GM12878 (cell line): ENCODE results near the gene RASL11A. TPM values are rescaled to one million over a fixed set of nuclear protein-coding genes. Genes with fewer than 3 reads are reported as not detected.

Experiments used
- ATAC-seq: fragments of 200-7000 bp; cut with Tn5 transposase; 3 replicates; pipeline ENCODE4 v1.9.1; 2020; ENCODE audit warnings: mild to moderate bottlenecking, moderate library complexity
- BruUV-seq: library from RNA; stranded (reverse); fragments of 400-500 nt; replicated peaks from 2 replicates; lab custom pipeline; 2021; lab: Mats Ljungman, UMichigan
- CTCF ChIA-PET: fragments of 300-600 bp; sonication (Branson Sonifier 250); formaldehyde crosslinking; extraction: SDS; loops from one replicate; lab custom pipeline; 2021; ENCODE audit warnings: inconsistent platforms; lab: Yijun Ruan, JAX
- POLR2A ChIA-PET: fragments of 350-600 bp; formaldehyde crosslinking; extraction: SDS; loops from one replicate; lab custom pipeline; 2021; ENCODE audit warnings: inconsistent platforms; lab: Charles Lee
- RAD21 ChIA-PET: fragments of 300-600 bp; sonication (Branson Sonifier 250); formaldehyde crosslinking; loops from one replicate; lab custom pipeline; 2023; ENCODE audit warnings: antibody characterized with exemption; ENCODE audit not compliant: unreplicated experiment; lab: Charles Lee
- SMC1A ChIA-PET: fragments of 300-600 bp; sonication (Branson Sonifier 250); formaldehyde crosslinking; loops from one replicate; lab custom pipeline; 2023; ENCODE audit not compliant: unreplicated experiment, uncharacterized antibody; lab: Charles Lee
- DNase-seq: peaks from one replicate; pipeline ENCODE4 v3.0.0-alpha.2; 2011; ENCODE audit warnings: low read depth, low spot score
- FAIRE-seq: peaks from 3 replicates; lab custom pipeline; 2011; peaks lifted over from hg19 to GRCh38; lab: Jason Lieb, UNC
- H2AFZ ChIP-seq: 2 replicates; pipeline ENCODE4 v1.6.0; 2011; ENCODE audit warnings: low read depth, low read length, control low read depth; ENCODE audit not compliant: control insufficient read depth
- H3K27ac ChIP-seq: 2 replicates; pipeline ENCODE4 v1.5.1; 2011; ENCODE audit warnings: control low read depth; ENCODE audit not compliant: control insufficient read depth, insufficient read depth
- H3K27me3 ChIP-seq, 2 experiments: replicated peaks in 1 of 2; 2 replicates each; pipeline versions ENCODE4 v1.6.0 to v1.6.1; 2011; ENCODE audit warnings: low read length in 1 of 2; ENCODE audit not compliant: control insufficient read depth in 2 of 2, insufficient read depth in 2 of 2
- H3K36me3 ChIP-seq, 2 experiments: 2 replicates each; pipeline ENCODE4 v1.5.1; 2011; ENCODE audit warnings: low read length in 1 of 2; ENCODE audit not compliant: control insufficient read depth in 2 of 2, insufficient read depth in 2 of 2
- H3K4me1 ChIP-seq: 2 replicates; pipeline ENCODE4 v1.6.1; 2011; ENCODE audit warnings: mild to moderate bottlenecking, low read length, moderate library complexity, mixed read lengths; ENCODE audit not compliant: control insufficient read depth, insufficient read depth
- H3K4me2 ChIP-seq: 2 replicates; pipeline ENCODE4 v1.6.0; 2011; ENCODE audit warnings: control low read depth; ENCODE audit not compliant: control insufficient read depth, insufficient read depth
- H3K4me3 ChIP-seq: fragments of 200-600 bp; sonication (generic); 2 replicates; pipeline ENCODE4 v1.5.1; 2016
- H3K79me2 ChIP-seq: 2 replicates; pipeline ENCODE4 v1.6.0; 2011; ENCODE audit warnings: low read length; ENCODE audit not compliant: control insufficient read depth, insufficient read depth
- H3K9ac ChIP-seq: 2 replicates; pipeline ENCODE4 v1.8.0; 2011; ENCODE audit warnings: low read length, control low read depth, mixed read lengths; ENCODE audit not compliant: control insufficient read depth, insufficient read depth
- H3K9me3 ChIP-seq: replicated peaks from 3 replicates; pipeline ENCODE4 v1.5.1; 2011; ENCODE audit warnings: mild to moderate bottlenecking, low read length; ENCODE audit not compliant: control insufficient read depth, insufficient read depth
- H4K20me1 ChIP-seq: 2 replicates; pipeline ENCODE4 v1.6.0; 2011; ENCODE audit not compliant: control insufficient read depth, insufficient read depth
- ATF3 ChIP-seq: IDR thresholded peaks from 2 replicates; pipeline ENCODE4 v1.6.1; 2011; ENCODE audit warnings: low read depth, mild to moderate bottlenecking, low read length, moderate library complexity, borderline replicate concordance; ENCODE audit errors: extremely low read depth
- FOXM1 ChIP-seq: IDR thresholded peaks from 2 replicates; pipeline ENCODE4 v1.6.1; 2012; ENCODE audit warnings: low read depth, mild to moderate bottlenecking, inconsistent platforms, low read length, moderate library complexity
- IRF5 ChIP-seq: fragments of 450-650 bp; IDR thresholded peaks from 2 replicates; pipeline ENCODE4 v1.6.1; 2017; ENCODE audit warnings: borderline replicate concordance
- MTA3 ChIP-seq: IDR thresholded peaks from 2 replicates; pipeline ENCODE4 v1.6.1; 2012; ENCODE audit warnings: low read length, inconsistent platforms, borderline replicate concordance
- MXI1 ChIP-seq: fragments of 150-350 bp; IDR thresholded peaks from 2 replicates; pipeline ENCODE4 v1.6.1; 2011; ENCODE audit warnings: low read depth, mild to moderate bottlenecking, inconsistent platforms, low read length, improper control_type of control experiment
- POU2F2 ChIP-seq: IDR thresholded peaks from 3 replicates; pipeline ENCODE4 v1.6.1; 2011; ENCODE audit warnings: low read depth, mild to moderate bottlenecking, low read length, borderline replicate concordance
- TCF3 ChIP-seq: IDR thresholded peaks from 2 replicates; pipeline ENCODE4 v1.6.1; 2012; ENCODE audit warnings: low read depth, mild to moderate bottlenecking, low read length, borderline replicate concordance; ENCODE audit not compliant: insufficient read depth
- USF2 ChIP-seq: IDR thresholded peaks from 2 replicates; pipeline ENCODE4 v1.6.1; 2011; ENCODE audit warnings: low read depth, low read length, improper control_type of control experiment, borderline replicate concordance
- ZNF207 ChIP-seq: fragments of 450-650 bp; IDR thresholded peaks from 2 replicates; pipeline ENCODE4 v1.6.1; 2014; ENCODE audit warnings: antibody characterized with exemption, mild to moderate bottlenecking, borderline replicate concordance
- WGBS: methylation state at CpG from one replicate; pipeline ENCODE4 v1.1.6; 2016; ENCODE audit warnings: low lambda C conversion rate; ENCODE audit not compliant: insufficient replicate concordance, insufficient coverage; ENCODE audit errors: missing lambda C conversion rate; 5-methylcytosine and 5-hydroxymethylcytosine counted together
- in situ Hi-C: fragments of 300-500 bp; cut with MboI; formaldehyde crosslinking; loops from 9 replicates; pipeline ENCODE4 v1.14.3; 2018; ENCODE audit warnings: mixed read lengths
- intact Hi-C: fragments of 100-400 bp; cut with micrococcal nuclease; formaldehyde crosslinking; loops from one replicate; pipeline ENCODE4 v1.14.2; 2022; ENCODE audit not compliant: unreplicated experiment
- polyA plus RNA-seq, 11 experiments: library from polyadenylated mRNA; depleted of rRNA in 4 of 11; unstranded in 6 of 11; stranded (reverse) in 5 of 11; fragments of >200 nt; fragmentation: Nextera tagmentation in 4 of 11; fragmentation: Illumina TruSeq in 1 of 11; extraction: Ambion mirVana in 4 of 11; extraction: Trizol in 1 of 11; gene quantifications; 1 replicate in 1 of 11; 2 replicates in 10 of 11; pipeline versions ENCODE4 v1.2.1 to v1.2.3, GENCODE V29; 2011 to 2016; ENCODE audit warnings: inconsistent platforms in 2 of 11, missing spikeins in 2 of 11, low read depth in 1 of 11
- total RNA-seq, 4 experiments: library from RNA; depleted of rRNA in 3 of 4; stranded (reverse); fragments of >200 nt in 3 of 4; fragmentation: Illumina TruSeq in 1 of 4; extraction: Trizol in 1 of 4; gene quantifications; 2 replicates each; pipeline versions ENCODE4 v1.2.1 to v1.2.3, GENCODE V29; 2013 to 2021

The RASL11A gene
- total and polyA plus RNA-seq, 10 of the 15 experiments (the other 5 are each of a cell fraction or from before 2014, with no cell fraction given): 0.04 to 1.3 (median 0.41) TPM; not detected in 1

GRCh38 chr13:27304611-27305010, 34.0 kb downstream of the RASL11A start:
- intact Hi-C loops: no loop called here
- no peaks in the 10 kb centered on the region for H3K27me3 ChIP-seq
- no peak overlapping the region for H3K4me2 ChIP-seq
- ATAC-seq (no peak), FAIRE-seq (no peak), DNase-seq (no peak)
- H3K79me2 ChIP-seq: no peaks in the 10 kb centered on the region
- SMC1A ChIA-PET: interaction anchor here (0.8 kb wide), 1 partner anchor 30 kb away, joined by 3 read pairs; no protein-coding TSS in a partner anchor
- WGBS: 57% methylated on average over 2 of the region's 2 CpGs
- no TSS peak for BruUV-seq
- no peaks in the 10 kb centered on the region for H3K9me3 ChIP-seq
- no peaks in the 10 kb centered on the region for H3K36me3 ChIP-seq
- H3K4me1 ChIP-seq: no peaks in the 10 kb centered on the region
- in situ Hi-C loops: no loop called here
- RAD21 ChIA-PET: no interaction called here
- TF ChIP-seq POU2F2 (no peak), MTA3 (no peak), ZNF207 (no peak), FOXM1 (no peak)
- TF ChIP-seq, all 136 proteins: peak for 0
- ChIA-PET POLR2A (interaction anchor here (0.6 kb wide), 1 partner anchor 42 kb away, joined by 3 read pairs; no protein-coding TSS in a partner anchor), CTCF (interaction anchor here (1.0 kb wide), 1 partner anchor 320 kb away, joined by 3 read pairs; no protein-coding TSS in a partner anchor)
- no peaks in the 10 kb centered on the region for H4K20me1 ChIP-seq
- no peak overlapping the region for H3K27ac ChIP-seq
- H3K4me3 ChIP-seq: no peak overlapping the region
- H2AFZ ChIP-seq: no peak overlapping the region
- no peak overlapping the region for H3K9ac ChIP-seq

- Histone ChIP-seq H3K36me3 (no peaks in the 10 kb centered on the region), H4K20me1 (no peaks in the 10 kb centered on the region), H3K27ac (no peak overlapping the region), H3K79me2 (no peaks in the 10 kb centered on the region), H3K27me3 (no peaks in the 10 kb centered on the region), H2AFZ (no peak overlapping the region), H3K9ac (no peak overlapping the region), H3K9me3 (no peaks in the 10 kb centered on the region), H3K4me3 (no peak overlapping the region), H3K4me2 (no peak overlapping the region), H3K4me1 (no peaks in the 10 kb centered on the region)
- ChIA-PET SMC1A (interaction anchor here (0.6 kb wide), 1 partner anchor 13 kb away, joined by 3 read pairs; no protein-coding TSS in a partner anchor), CTCF (no interaction called here), POLR2A (no interaction called here), RAD21 (no interaction called here)
- no TSS peak for BruUV-seq
- in situ Hi-C loops (no loop called here), intact Hi-C loops (no loop called here)
- DNase-seq (no peak), FAIRE-seq (no peak), ATAC-seq (no peak)
- WGBS: 32% methylated on average over 5 of the region's 5 CpGs
- TF ChIP-seq USF2 (no peak), MXI1 (no peak), TCF3 (no peak), IRF5 (no peak), ATF3 (no peak)
These were observed 35.7 kb downstream of the RASL11A start for GRCh38 chr13:27306364-27306763.
